ENCODE measurements around the gene BRIP1. TPM values are rescaled to one million over a fixed set of nuclear protein-coding genes. Genes with fewer than 3 reads are reported as not detected.
"Not testable (repeated sequence)": the region's sequence is repeated elsewhere in the genome, so short reads cannot be mapped to it uniquely, and the experiment has no call there.

The BRIP1 gene
- total and polyA plus RNA-seq, 7 experiments from 2014 or later = 0.64 to 19.9 (median 1.6) TPM

GRCh38 chr17:61727798-61728197 lies 135.5 kb downstream of the BRIP1 start:
- H3K9me3 Mint-ChIP-seq; H3K36me3 ChIP-seq (ENCODE audit: control insufficient read depth in 2 of 3, insufficient read depth in 3 of 3, low read length in 3 of 3); ATAC-seq; H3K4me3 ChIP-seq (ENCODE audit: low read length); H3K9me3 ChIP-seq (ENCODE audit: control insufficient read depth in 2 of 3, low read length in 3 of 3); H3K27ac Mint-ChIP-seq; H3K4me1 ChIP-seq (ENCODE audit: control insufficient read depth in 2 of 2, insufficient read depth in 2 of 2, low read length in 2 of 2); POLR2A ChIA-PET; H3K27me3 Mint-ChIP-seq; H3K4me3 Mint-ChIP-seq; H3K27ac ChIP-seq (ENCODE audit: low read depth, low read length); H3K27me3 ChIP-seq (ENCODE audit: control insufficient read depth in 2 of 2, insufficient read depth in 2 of 2, low read length in 2 of 2); H3K4me1 Mint-ChIP-seq; DNase-seq; intact Hi-C loops (cut with micrococcal nuclease): not testable (repeated sequence)
- CTCF ChIA-PET = interaction anchor here (0.7 kb wide), 1 partner anchor 892 kb away, joined by 3 read pairs; no protein-coding TSS in a partner anchor
- H3K36me3 Mint-ChIP-seq = peaks cover 0 to 12% (median 0%) of the 10 kb centered on the region in 5 donors

- Mint-ChIP-seq H3K4me1 (peaks cover 0 to 6% (median 5%) of the 10 kb centered on the region in 7 donors), H3K36me3 (peaks cover 0 to 11% (median 3%) of the 10 kb centered on the region in 5 donors), H3K9me3 (no peaks in the 10 kb centered on the region), H3K4me3 (no peak overlapping the region), H3K27ac (no peak overlapping the region), H3K27me3 (no peaks in the 10 kb centered on the region)
- no peak for ATAC-seq
- Histone ChIP-seq H3K4me1 (ENCODE audit: control insufficient read depth in 2 of 2, insufficient read depth in 2 of 2, low read length in 2 of 2) (no peaks in the 10 kb centered on the region), H3K36me3 (ENCODE audit: control insufficient read depth in 2 of 3, insufficient read depth in 3 of 3, low read length in 3 of 3) (no peaks in the 10 kb centered on the region), H3K27me3 (ENCODE audit: control insufficient read depth in 2 of 2, insufficient read depth in 2 of 2, low read length in 2 of 2) (no peaks in the 10 kb centered on the region), H3K4me3 (ENCODE audit: low read length) (no peak overlapping the region), H3K27ac (ENCODE audit: low read depth, low read length) (no peak overlapping the region), H3K9me3 (ENCODE audit: control insufficient read depth in 2 of 3, low read length in 3 of 3) (no peaks in the 10 kb centered on the region)
- no peak for DNase-seq
- intact Hi-C loops (cut with micrococcal nuclease) = no loop called here
- ChIA-PET POLR2A (no interaction called here), CTCF (interaction anchor here (0.7 kb wide), 1 partner anchor 891 kb away, joined by 3 read pairs; no protein-coding TSS in a partner anchor)
Observed at GRCh38 chr17:61726977-61727376, 136.4 kb downstream of the BRIP1 start.

DNA sequence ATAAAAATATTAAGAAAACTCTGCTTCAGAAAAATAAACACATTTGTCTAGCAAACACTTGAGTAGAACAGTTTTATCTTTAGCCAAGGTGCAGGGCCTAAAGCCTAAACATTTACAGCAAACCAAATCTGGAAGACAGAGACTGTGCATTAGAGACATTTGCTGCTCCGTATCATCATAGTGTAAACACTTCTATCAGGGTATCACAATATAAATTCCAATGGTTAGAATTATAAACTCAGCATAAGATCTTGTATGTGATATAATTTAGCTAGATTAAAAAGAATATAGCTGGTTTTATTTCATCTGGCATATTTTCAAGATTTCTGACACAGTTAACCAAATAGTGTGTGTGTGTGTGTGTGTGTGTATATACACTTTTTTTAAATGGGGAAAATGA lies 138.6 kb downstream of the BRIP1 start:
- Mint-ChIP-seq H3K27me3 (no peaks in the 10 kb centered on the region), H3K9me3 (peaks cover 0 to 4% (median 0%) of the 10 kb centered on the region in 11 donors), H3K4me1 (peaks cover 0 to 6% (median 5%) of the 10 kb centered on the region in 7 donors), H3K27ac (no peak overlapping the region), H3K4me3 (no peak overlapping the region), H3K36me3 (peaks cover 0 to 12% (median 3%) of the 10 kb centered on the region in 5 donors)
- Histone ChIP-seq H3K36me3 (ENCODE audit: control insufficient read depth in 2 of 3, insufficient read depth in 3 of 3, low read length in 3 of 3) (no peaks in the 10 kb centered on the region), H3K4me1 (ENCODE audit: control insufficient read depth in 2 of 2, insufficient read depth in 2 of 2, low read length in 2 of 2) (no peaks in the 10 kb centered on the region), H3K27me3 (ENCODE audit: control insufficient read depth in 2 of 2, insufficient read depth in 2 of 2, low read length in 2 of 2) (no peaks in the 10 kb centered on the region), H3K9me3 (ENCODE audit: control insufficient read depth in 2 of 3, low read length in 3 of 3) (no peaks in the 10 kb centered on the region), H3K27ac (ENCODE audit: low read depth, low read length) (no peak overlapping the region), H3K4me3 (ENCODE audit: low read length) (no peak overlapping the region)
- DNase-seq (no peak), ATAC-seq (no peak)
- POLR2A ChIA-PET = no interaction called here
- CTCF ChIA-PET = no interaction called here
- intact Hi-C loops (cut with micrococcal nuclease) = no loop called here

- ATAC-seq (no peak), DNase-seq (no peak)
- H3K9me3 ChIP-seq (ENCODE audit: control insufficient read depth in 2 of 3, low read length in 3 of 3) = no peaks in the 10 kb centered on the region
- peaks cover 0 to 6% (median 5%) of the 10 kb centered on the region in 7 donors for H3K4me1 Mint-ChIP-seq
- no peak overlapping the region for H3K27ac Mint-ChIP-seq
- H3K27me3 Mint-ChIP-seq = no peaks in the 10 kb centered on the region
- no peaks in the 10 kb centered on the region for H3K27me3 ChIP-seq (ENCODE audit: control insufficient read depth in 2 of 2, insufficient read depth in 2 of 2, low read length in 2 of 2)
- intact Hi-C loops (cut with micrococcal nuclease) = no loop called here
- CTCF ChIA-PET = no interaction called here
- H3K4me3 ChIP-seq (ENCODE audit: low read length) = no peak overlapping the region
- peaks cover 0 to 8% (median 2%) of the 10 kb centered on the region in 11 donors for H3K9me3 Mint-ChIP-seq
- no peak overlapping the region for H3K4me3 Mint-ChIP-seq
- H3K36me3 Mint-ChIP-seq = peaks cover 0 to 14% (median 3%) of the 10 kb centered on the region in 5 donors
- no peak overlapping the region for H3K27ac ChIP-seq (ENCODE audit: low read depth, low read length)
- H3K4me1 ChIP-seq (ENCODE audit: control insufficient read depth in 2 of 2, insufficient read depth in 2 of 2, low read length in 2 of 2) = no peaks in the 10 kb centered on the region
- POLR2A ChIA-PET = no interaction called here
- no peaks in the 10 kb centered on the region for H3K36me3 ChIP-seq (ENCODE audit: control insufficient read depth in 2 of 3, insufficient read depth in 3 of 3, low read length in 3 of 3)
Observed at GRCh38 chr17:61723914-61724313, 139.4 kb downstream of the BRIP1 start.

GRCh38 chr17:61723183-61723582 lies 140.1 kb downstream of the BRIP1 start:
- no peak for DNase-seq
- Histone ChIP-seq H3K4me1 (ENCODE audit: control insufficient read depth in 2 of 2, insufficient read depth in 2 of 2, low read length in 2 of 2) (no peaks in the 10 kb centered on the region), H3K9me3 (ENCODE audit: control insufficient read depth in 2 of 3, low read length in 3 of 3) (no peaks in the 10 kb centered on the region), H3K27ac (ENCODE audit: low read depth, low read length) (no peak overlapping the region), H3K27me3 (ENCODE audit: control insufficient read depth in 2 of 2, insufficient read depth in 2 of 2, low read length in 2 of 2) (no peaks in the 10 kb centered on the region), H3K36me3 (ENCODE audit: control insufficient read depth in 2 of 3, insufficient read depth in 3 of 3, low read length in 3 of 3) (no peaks in the 10 kb centered on the region), H3K4me3 (ENCODE audit: low read length) (no peak overlapping the region)
- Mint-ChIP-seq H3K4me3 (no peak overlapping the region), H3K4me1 (no peaks in the 10 kb centered on the region), H3K36me3 (peaks cover 5 to 15% (median 6%) of the 10 kb centered on the region in 5 donors), H3K27ac (no peak overlapping the region), H3K27me3 (no peaks in the 10 kb centered on the region), H3K9me3 (peaks cover 2 to 15% (median 6%) of the 10 kb centered on the region in 11 donors)
- CTCF ChIA-PET = no interaction called here
- POLR2A ChIA-PET = no interaction called here
- no peak for ATAC-seq
- intact Hi-C loops (cut with micrococcal nuclease) = no loop called here

DNA sequence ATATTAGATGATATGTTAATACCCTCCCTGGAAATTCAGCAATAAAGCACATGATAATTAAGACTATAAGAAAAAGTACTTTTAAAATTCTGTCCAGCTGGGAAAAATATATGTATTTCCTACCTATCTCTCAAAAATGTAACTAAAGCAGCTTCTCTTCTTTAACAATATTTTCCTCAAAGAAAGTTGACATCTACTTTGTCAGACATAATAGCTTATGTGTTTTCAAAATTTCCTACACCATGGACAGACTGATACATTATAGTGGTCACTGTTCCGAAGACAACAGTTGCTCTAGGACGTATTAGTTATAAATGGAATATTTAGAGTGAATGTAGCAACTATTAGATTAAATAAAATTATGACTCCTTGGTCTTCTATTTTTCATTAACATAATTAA lies 140.9 kb downstream of the BRIP1 start:
- H3K4me1 ChIP-seq (ENCODE audit: control insufficient read depth in 2 of 2, insufficient read depth in 2 of 2, low read length in 2 of 2) = no peaks in the 10 kb centered on the region
- no peaks in the 10 kb centered on the region for H3K27me3 ChIP-seq (ENCODE audit: control insufficient read depth in 2 of 2, insufficient read depth in 2 of 2, low read length in 2 of 2)
- no peak overlapping the region for H3K27ac ChIP-seq (ENCODE audit: low read depth, low read length)
- CTCF ChIA-PET = no interaction called here
- no peak for ATAC-seq
- no peak for DNase-seq
- intact Hi-C loops (cut with micrococcal nuclease) = no loop called here
- H3K36me3 ChIP-seq (ENCODE audit: control insufficient read depth in 2 of 3, insufficient read depth in 3 of 3, low read length in 3 of 3) = no peaks in the 10 kb centered on the region
- no peaks in the 10 kb centered on the region for H3K9me3 ChIP-seq (ENCODE audit: control insufficient read depth in 2 of 3, low read length in 3 of 3)
- Mint-ChIP-seq H3K27me3 (no peaks in the 10 kb centered on the region), H3K36me3 (peaks cover 6 to 22% (median 13%) of the 10 kb centered on the region in 5 donors), H3K27ac (no peak overlapping the region), H3K9me3 (peaks cover 6 to 23% (median 13%) of the 10 kb centered on the region in 11 donors), H3K4me1 (no peaks in the 10 kb centered on the region), H3K4me3 (no peak overlapping the region)
- no peak overlapping the region for H3K4me3 ChIP-seq (ENCODE audit: low read length)
- POLR2A ChIA-PET = no interaction called here

DNA sequence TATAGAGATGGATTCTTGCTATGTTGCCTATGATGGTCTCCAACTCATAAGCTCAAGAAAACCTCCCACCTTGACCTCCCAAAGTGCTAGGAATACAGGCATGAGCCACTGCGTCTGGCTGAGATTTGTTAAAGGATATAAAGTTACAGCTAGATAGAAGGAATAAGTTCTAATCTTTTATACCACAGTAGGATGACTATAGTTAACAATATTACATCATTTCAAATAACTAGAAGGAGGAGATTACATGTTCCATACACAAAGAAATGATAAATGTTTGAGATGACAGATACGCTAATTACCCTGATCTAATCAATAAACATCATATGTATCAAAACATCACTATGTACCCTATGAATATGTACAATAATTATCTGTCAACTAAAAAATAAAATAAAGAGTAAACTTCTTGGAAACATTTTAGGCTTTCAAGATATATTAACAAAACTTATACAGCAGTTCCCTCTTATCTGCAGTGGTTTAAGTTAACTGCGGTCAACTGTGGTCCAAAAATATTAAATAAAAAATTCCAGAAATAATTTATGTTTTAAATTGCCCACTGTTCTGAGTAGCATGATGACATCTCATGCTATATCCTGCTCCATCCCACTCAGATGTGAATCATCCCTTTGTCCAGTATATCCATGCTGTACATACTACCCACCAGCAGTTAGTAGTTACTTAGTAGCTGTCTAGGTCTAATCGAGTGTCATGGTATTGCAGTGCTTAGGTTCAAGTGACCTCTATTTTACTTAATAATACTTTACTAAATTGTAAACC lies 143.1 kb downstream of the BRIP1 start:
- Mint-ChIP-seq H3K27ac (no peak overlapping the region), H3K9me3 (peaks cover 6 to 35% (median 20%) of the 10 kb centered on the region in 11 donors), H3K36me3 (peaks cover 6 to 32% (median 24%) of the 10 kb centered on the region in 5 donors), H3K27me3 (no peaks in the 10 kb centered on the region), H3K4me1 (no peaks in the 10 kb centered on the region), H3K4me3 (no peak overlapping the region)
- Histone ChIP-seq H3K9me3 (ENCODE audit: control insufficient read depth in 2 of 3, low read length in 3 of 3) (no peaks in the 10 kb centered on the region), H3K4me1 (ENCODE audit: control insufficient read depth in 2 of 2, insufficient read depth in 2 of 2, low read length in 2 of 2) (no peaks in the 10 kb centered on the region), H3K27ac (ENCODE audit: low read depth, low read length) (no peak overlapping the region), H3K4me3 (ENCODE audit: low read length) (no peak overlapping the region), H3K36me3 (ENCODE audit: control insufficient read depth in 2 of 3, insufficient read depth in 3 of 3, low read length in 3 of 3) (no peaks in the 10 kb centered on the region), H3K27me3 (ENCODE audit: control insufficient read depth in 2 of 2, insufficient read depth in 2 of 2, low read length in 2 of 2) (no peaks in the 10 kb centered on the region)
- ATAC-seq (no peak), DNase-seq (no peak)
- ChIA-PET POLR2A (no interaction called here), CTCF (no interaction called here)
- intact Hi-C loops (cut with micrococcal nuclease) = no loop called here
